Measurements from ENCODE around the gene PLEKHG3.

The PLEKHG3 gene

DNA sequence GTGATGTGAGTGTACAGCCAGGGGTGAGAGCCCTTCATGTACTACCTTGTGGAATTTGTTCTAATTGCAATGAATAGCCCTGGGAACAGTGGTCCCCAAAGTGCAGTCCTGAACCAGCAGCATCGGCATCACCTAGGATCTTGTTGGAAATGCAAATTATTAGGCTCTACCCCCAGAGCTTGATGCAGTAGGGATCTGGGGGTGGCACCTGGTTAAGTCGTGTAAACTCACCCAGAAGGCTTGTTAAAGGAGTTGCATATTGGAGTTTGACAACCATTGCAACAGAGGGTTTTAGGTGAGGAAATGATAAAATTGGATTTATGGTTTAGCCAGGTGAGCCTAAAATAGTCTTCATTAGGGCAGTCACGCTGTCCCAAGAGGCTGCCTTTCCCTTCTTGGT lies 73.2 kb downstream of the PLEKHG3 start:
- no peak for FAIRE-seq
- no peak for DNase-seq (ENCODE audit: low spot score)

DNA sequence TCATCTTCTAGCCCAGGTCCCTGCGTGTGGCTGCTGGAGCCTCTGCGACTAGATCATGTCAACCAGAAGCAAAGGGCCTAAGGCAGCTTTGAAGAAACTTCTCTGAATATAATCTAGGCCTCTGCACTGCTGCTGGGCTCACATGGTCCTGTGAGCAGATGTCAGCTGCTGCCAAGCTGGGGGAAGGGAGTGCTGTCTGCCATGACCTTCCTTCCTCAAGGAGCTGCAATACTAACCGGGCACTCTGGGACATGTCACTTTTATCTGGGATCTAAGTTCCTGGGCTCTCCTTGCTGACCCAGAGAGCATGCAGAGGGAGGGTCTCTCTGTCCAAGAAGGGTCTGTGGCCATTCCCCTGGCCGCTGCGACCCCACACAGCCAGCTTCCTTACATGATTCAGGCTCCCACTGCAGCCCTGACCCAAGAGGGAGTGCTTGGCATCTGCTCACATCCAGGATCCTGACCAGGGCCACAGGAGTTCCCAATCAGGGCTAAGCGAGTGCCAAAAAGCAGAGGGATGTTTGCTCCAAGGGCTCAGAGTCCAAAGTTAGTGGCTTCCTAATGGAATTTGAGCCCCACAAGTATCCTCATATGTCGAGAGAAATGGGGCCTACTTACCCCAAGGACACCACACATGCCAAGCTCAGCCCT lies 74.0 kb downstream of the PLEKHG3 start:
- no peak for DNase-seq (ENCODE audit: low spot score)
- no peak for FAIRE-seq

- DNase-seq (ENCODE audit: low spot score) = no peak
- FAIRE-seq = peak; percentile 30
Measured at GRCh38 chr14:64779472-64779871, 75.2 kb downstream of the PLEKHG3 start.

DNA sequence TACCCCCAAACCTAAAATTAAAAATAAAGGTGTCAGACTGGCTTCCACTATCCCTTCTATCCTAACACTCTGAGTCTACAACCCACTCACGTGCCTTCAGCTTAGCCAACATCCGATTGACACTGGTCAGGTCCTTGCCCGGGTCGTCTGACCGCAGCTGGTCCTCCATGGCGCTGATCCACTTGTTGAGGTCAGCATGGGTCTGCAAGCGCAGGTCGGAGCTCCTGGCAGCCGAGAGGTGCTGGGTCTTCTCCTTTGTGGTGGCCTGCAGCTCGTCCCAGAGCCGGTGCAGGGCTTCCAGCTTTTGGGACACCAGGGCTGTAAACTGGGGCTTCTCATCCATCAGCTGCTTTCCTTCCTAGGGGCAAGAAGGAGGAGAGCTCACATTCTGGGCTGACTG lies 78.0 kb downstream of the PLEKHG3 start:
- no peak for FAIRE-seq

GRCh38 chr14:64784006-64784405 lies 79.8 kb downstream of the PLEKHG3 start:
- DNase-seq (ENCODE audit: low spot score) = no peak
- peak; percentile 86 for FAIRE-seq

More for the DNA sequence above, 78.0 kb downstream of the PLEKHG3 start:
- DNase-seq (ENCODE audit: low spot score) = no peak

DNA sequence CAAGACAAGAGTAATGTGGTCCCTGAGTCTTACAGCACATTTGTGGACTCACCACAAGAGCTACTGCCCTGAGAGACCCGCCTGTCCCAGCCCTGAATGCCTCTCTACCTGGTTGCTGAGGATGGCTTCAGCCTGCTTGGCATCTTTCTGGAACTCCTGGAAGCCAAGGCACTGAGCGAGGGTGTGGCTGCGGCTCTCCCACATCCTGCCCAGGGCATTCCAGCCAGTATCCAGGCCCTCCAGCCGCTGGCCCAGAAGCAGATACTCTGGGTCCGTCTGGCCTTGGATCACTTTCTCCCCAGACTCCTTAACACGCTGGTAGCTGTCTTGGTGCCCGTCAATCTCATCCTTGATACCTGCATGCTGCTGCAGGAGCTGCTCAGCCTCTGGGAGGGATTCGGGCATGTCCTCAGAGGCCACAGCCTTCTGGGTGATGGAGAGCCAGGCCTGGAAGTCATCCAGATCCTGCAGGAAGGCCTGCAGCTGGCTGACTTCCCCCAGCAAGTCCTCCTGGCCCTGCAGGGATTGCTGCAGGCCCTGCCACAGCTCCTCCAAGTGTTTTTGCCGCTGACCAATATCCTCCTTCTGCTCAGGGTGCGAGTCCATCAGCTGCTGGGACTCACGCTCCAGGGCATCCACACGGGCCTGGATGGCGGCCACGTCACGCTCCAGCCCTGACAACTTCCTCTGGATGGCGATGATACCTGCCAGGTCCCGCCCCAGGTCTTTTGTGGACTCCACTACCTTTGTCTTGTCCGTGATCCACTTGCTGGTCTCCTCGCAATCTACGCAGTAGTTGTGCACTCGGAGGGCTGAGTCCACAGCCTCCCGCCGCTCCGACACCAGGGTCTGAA lies 82.3 kb downstream of the PLEKHG3 start:
- FAIRE-seq (peak; percentile 94), DNase-seq (ENCODE audit: low spot score) (peak; percentile 94)

DNA sequence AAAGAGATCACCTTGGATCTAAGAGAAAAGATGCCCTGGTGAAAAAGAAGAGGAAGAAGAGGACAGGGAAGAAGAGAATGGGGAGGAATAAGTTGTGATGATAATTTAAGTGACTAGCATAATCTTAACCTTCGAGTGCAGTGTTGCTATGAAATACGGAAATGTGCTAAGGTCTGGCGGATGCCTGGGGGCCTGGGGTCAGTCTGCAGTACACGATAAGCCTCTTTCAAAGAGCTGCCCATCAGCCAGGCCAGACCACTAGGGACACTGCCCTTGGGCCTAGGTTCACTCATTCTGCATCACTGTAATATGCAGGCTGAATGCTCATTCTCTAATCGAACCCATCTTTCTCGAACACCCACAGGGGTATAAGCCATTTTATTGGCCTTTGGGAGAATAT lies 83.4 kb downstream of the PLEKHG3 start:
- DNase-seq (ENCODE audit: low spot score) (no peak), FAIRE-seq (no peak)

- peak; percentile 90 for DNase-seq (ENCODE audit: low spot score)
- FAIRE-seq = peak; percentile 98
Measured at GRCh38 chr14:64788706-64789105, 84.5 kb downstream of the PLEKHG3 start.

- DNase-seq (ENCODE audit: low spot score) = no peak
- FAIRE-seq = no peak
Measured at GRCh38 chr14:64789696-64790095, 85.5 kb downstream of the PLEKHG3 start.

- FAIRE-seq (no peak), DNase-seq (ENCODE audit: low spot score) (no peak)
Measured at GRCh38 chr14:64790478-64790877, 86.3 kb downstream of the PLEKHG3 start.

DNA sequence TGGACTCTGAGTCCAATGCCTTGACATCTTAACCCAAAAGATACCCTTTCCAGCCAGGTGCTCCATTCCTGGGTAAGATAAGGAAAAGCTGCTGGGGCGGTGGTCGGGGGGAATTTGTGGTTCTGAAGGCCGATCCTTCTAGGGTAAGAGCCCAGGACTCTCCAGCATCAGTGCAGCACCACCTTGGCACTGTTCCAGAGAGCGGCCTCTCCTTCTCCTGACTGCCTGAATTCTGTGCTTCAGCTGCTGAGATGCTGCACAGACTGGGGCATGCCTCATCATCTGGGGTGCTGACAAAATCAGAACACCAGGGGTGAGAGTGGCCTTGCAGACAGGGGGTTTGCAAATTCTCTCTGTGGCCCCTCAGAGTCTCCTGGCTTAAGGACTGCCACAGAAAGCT lies 88.0 kb downstream of the PLEKHG3 start:
- FAIRE-seq (no peak), DNase-seq (ENCODE audit: low spot score) (no peak)

GRCh38 chr14:64792871-64793560 lies 88.8 kb downstream of the PLEKHG3 start:
- no peak for DNase-seq (ENCODE audit: low spot score)
- peak; percentile 88 for FAIRE-seq

- FAIRE-seq (no peak), DNase-seq (ENCODE audit: low spot score) (no peak)
Measured at GRCh38 chr14:64795211-64795610, 91.0 kb downstream of the PLEKHG3 start.

DNA sequence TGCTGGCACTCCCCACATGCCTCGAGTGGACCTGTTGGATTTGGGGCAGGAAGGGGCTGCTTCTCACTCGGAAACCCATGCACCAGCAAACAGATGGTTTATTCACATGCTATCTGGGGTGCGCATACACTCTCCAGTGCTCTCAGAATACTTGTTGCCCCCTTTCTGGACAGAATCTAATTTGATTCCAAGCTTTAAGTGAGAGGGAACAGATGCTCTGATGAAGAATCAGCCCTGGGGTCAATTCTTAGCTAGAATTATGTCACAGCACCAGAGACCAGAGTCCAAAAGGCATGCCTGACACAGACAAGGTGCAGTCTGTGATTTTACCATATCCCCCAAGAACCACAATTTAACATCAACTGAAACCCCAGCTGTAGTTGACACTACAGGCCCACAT lies 91.7 kb downstream of the PLEKHG3 start:
- FAIRE-seq (peak; percentile 42), DNase-seq (ENCODE audit: low spot score) (no peak)

- DNase-seq (ENCODE audit: low spot score) = no peak
- FAIRE-seq = no peak
Measured at GRCh38 chr14:64796369-64796768, 92.1 kb downstream of the PLEKHG3 start.

DNA sequence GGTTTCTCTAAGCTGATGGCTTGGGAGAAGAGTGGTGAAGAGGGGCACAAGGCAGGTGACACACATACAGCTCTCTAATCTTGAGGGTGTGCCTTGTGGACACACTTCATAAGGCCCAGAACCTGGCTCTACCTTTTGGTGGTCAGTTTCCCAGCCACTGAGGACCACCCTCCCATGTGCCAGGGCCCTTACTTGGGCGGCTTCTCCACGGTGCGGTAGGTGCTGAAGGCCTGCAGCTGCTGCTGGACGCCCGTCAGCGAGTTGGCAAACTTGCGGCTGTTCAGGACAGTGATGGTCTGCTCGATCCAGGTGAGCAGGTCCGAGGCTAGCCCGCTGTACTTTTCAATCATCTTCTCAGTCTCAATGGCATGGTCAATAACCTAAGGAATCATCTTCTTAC lies 95.3 kb downstream of the PLEKHG3 start:
- FAIRE-seq (peak; percentile 94), DNase-seq (ENCODE audit: low spot score) (no peak)

Measured in urothelium cell line (cell line).